HCT116 (cell line): ENCODE data around the gene CCDC197. TPM values are rescaled to one million over a fixed set of nuclear protein-coding genes. Genes with fewer than 3 reads are reported as not detected.

Experiments
- ATAC-seq: fragments of 200-7000 bp; cut with Tn5 transposase; 2 replicates; pipeline ENCODE4 v1.9.1; 2020; ENCODE audit warnings: mild to moderate bottlenecking, moderate library complexity
- BruUV-seq: library from RNA; stranded (reverse); fragments of 400-500 nt; replicated peaks from 2 replicates; lab custom pipeline; 2021; lab: Mats Ljungman, UMichigan
- CTCF ChIA-PET: fragments of 300-600 bp; sonication (Branson Sonifier 250); formaldehyde crosslinking; loops from one replicate; lab custom pipeline; 2021; ENCODE audit warnings: antibody characterized with exemption; lab: Charles Lee
- POLR2A ChIA-PET: fragments of 300-600, 350-600 bp; sonication (Branson Sonifier 250); formaldehyde crosslinking; loops from one replicate; lab custom pipeline; 2021; ENCODE audit warnings: antibody characterized with exemption; lab: Charles Lee
- RAD21 ChIA-PET, 2 experiments: fragments of 300-600 bp; sonication (Branson Sonifier 250); formaldehyde crosslinking; loops; one replicate each; lab custom pipeline; 2023; ENCODE audit warnings: low total read pairs in 2 of 2; ENCODE audit not compliant: uncharacterized antibody in 2 of 2, unreplicated experiment in 2 of 2, low non-redundant PET in 1 of 2; lab: Charles Lee
- DNase-seq: peaks from one replicate; pipeline ENCODE4 v3.0.0-alpha.2; 2010; ENCODE audit warnings: low read depth, low spot score
- H2AFZ ChIP-seq: fragments of 200-600 bp; shearing (Covaris generic), sonication (generic); 2 replicates; pipeline ENCODE4 v1.6.1; 2017; ENCODE audit warnings: low read depth, mixed run types, mixed read lengths, antibody characterized with exemption, low read length; ENCODE audit not compliant: poor library complexity, severe bottlenecking
- H3K27ac ChIP-seq: 2 replicates; pipeline ENCODE4 v1.5.1; 2012; ENCODE audit warnings: low read depth, low read length
- H3K27me3 ChIP-seq: fragments of 200-600 bp; sonication (generic); 2 replicates; pipeline ENCODE4 v1.6.1; 2016; ENCODE audit warnings: mixed run types, low read length, mixed read lengths; ENCODE audit not compliant: insufficient read depth
- H3K36me3 ChIP-seq, 2 experiments: fragments of 200-500 bp in 1 of 2; fragments of 200-600 bp in 1 of 2; sonication (Bioruptor generic) in 1 of 2; sonication (generic) in 1 of 2; 2 replicates each; pipeline versions ENCODE4 v1.5.1 to v1.6.1; 2014 to 2016; ENCODE audit warnings: low read length in 2 of 2, inconsistent platforms in 1 of 2, mixed read lengths in 1 of 2, mixed run types in 1 of 2; ENCODE audit not compliant: insufficient read depth in 2 of 2, control insufficient read depth in 1 of 2
- H3K4me1 ChIP-seq, 2 experiments: fragments of 200-600 bp in 1 of 2; sonication (generic) in 1 of 2; 2 replicates each; pipeline versions ENCODE4 v1.5.1 to v1.6.1; 2012 to 2017; ENCODE audit warnings: low read length in 2 of 2, inconsistent platforms in 1 of 2, mild to moderate bottlenecking in 1 of 2, mixed read lengths in 1 of 2, mixed run types in 1 of 2, moderate library complexity in 1 of 2; ENCODE audit not compliant: insufficient read depth in 2 of 2, control insufficient read depth in 1 of 2
- H3K4me2 ChIP-seq: fragments of 200-600 bp; sonication (generic); 2 replicates; pipeline ENCODE4 v1.6.1; 2017; ENCODE audit warnings: mixed run types, low read length, mixed read lengths
- H3K4me3 ChIP-seq, 2 experiments: fragments of 200-600 bp in 1 of 2; sonication (generic) in 1 of 2; replicated peaks in 1 of 2; 2 replicates each; pipeline ENCODE4 v1.5.1; 2011 to 2016; ENCODE audit warnings: low read length in 2 of 2, control low read depth in 1 of 2, low read depth in 1 of 2, mild to moderate bottlenecking in 1 of 2, mixed read lengths in 1 of 2, mixed run types in 1 of 2
- H3K79me2 ChIP-seq: fragments of 200-600 bp; sonication (generic); 2 replicates; pipeline ENCODE4 v1.6.1; 2017; ENCODE audit warnings: mild to moderate bottlenecking, mixed run types, low read length, moderate library complexity, mixed read lengths; ENCODE audit not compliant: insufficient read depth
- H3K9ac ChIP-seq: fragments of 200-600 bp; sonication (generic); 2 replicates; pipeline ENCODE4 v1.6.1; 2016; ENCODE audit warnings: low read length, mixed read lengths
- H3K9me2 ChIP-seq: fragments of 200-600 bp; sonication (generic), shearing (Covaris generic); 2 replicates; pipeline ENCODE4 v1.6.1; 2017; ENCODE audit warnings: mixed run types, mild to moderate bottlenecking, moderate library complexity; ENCODE audit not compliant: insufficient read depth
- H3K9me3 ChIP-seq, 2 experiments: fragments of 200-500 bp in 1 of 2; fragments of 200-600 bp in 1 of 2; sonication (Bioruptor generic) in 1 of 2; sonication (generic) in 1 of 2; 2 replicates each; pipeline ENCODE4 v1.6.1; 2014 to 2017; ENCODE audit warnings: low read length in 2 of 2, mixed read lengths in 2 of 2, inconsistent platforms in 1 of 2, low read depth in 1 of 2, mild to moderate bottlenecking in 1 of 2, mixed run types in 1 of 2, moderate library complexity in 1 of 2; ENCODE audit not compliant: control insufficient read depth in 1 of 2, insufficient read depth in 1 of 2
- H4K20me1 ChIP-seq: fragments of 200-600 bp; sonication (generic), shearing (Covaris generic); 2 replicates; pipeline ENCODE4 v1.6.1; 2017; ENCODE audit warnings: mixed run types, mild to moderate bottlenecking, moderate library complexity; ENCODE audit not compliant: insufficient read depth
- CEBPB ChIP-seq: IDR thresholded peaks from 2 replicates; pipeline ENCODE4 v1.6.1; 2012; ENCODE audit warnings: low read depth
- FOSL1 ChIP-seq: IDR thresholded peaks from 2 replicates; pipeline ENCODE4 v1.6.1; 2012; ENCODE audit warnings: low read depth
- JUND ChIP-seq: IDR thresholded peaks from 2 replicates; pipeline ENCODE4 v1.6.1; 2012
- POLR2A ChIP-seq: IDR thresholded peaks from 2 replicates; pipeline ENCODE4 v1.7.0; 2011; ENCODE audit warnings: borderline replicate concordance; ENCODE audit not compliant: insufficient read depth, insufficient read length; ENCODE audit errors: extremely low read depth
- RAD21 ChIP-seq: IDR thresholded peaks from 2 replicates; pipeline ENCODE4 v1.6.1; 2012; ENCODE audit warnings: low read depth, mild to moderate bottlenecking
- TCF7L2 ChIP-seq: IDR thresholded peaks from 2 replicates; pipeline ENCODE4 v1.7.0; 2011; ENCODE audit warnings: borderline replicate concordance, inconsistent platforms; ENCODE audit not compliant: insufficient read depth, insufficient read length; ENCODE audit errors: extremely low read depth
- ZNF274 ChIP-seq: fragments of 200-500 bp; sonication (Bioruptor generic); IDR thresholded peaks from 2 replicates; pipeline ENCODE4 v1.6.1; 2014; ENCODE audit warnings: mild to moderate bottlenecking, low read depth, low read length, inconsistent platforms
- intact Hi-C: fragments of 100-400 bp; cut with micrococcal nuclease; formaldehyde crosslinking; loops from 2 replicates; pipeline ENCODE4 v1.10.0; 2022
- total RNA-seq: library from RNA; stranded (reverse); gene quantifications from one replicate; pipeline ENCODE4 v1.2.1, GENCODE V29; 2021; ENCODE audit not compliant: unreplicated experiment

The CCDC197 gene
- total RNA-seq, 1 experiment from 2014 or later = not detected

DNA sequence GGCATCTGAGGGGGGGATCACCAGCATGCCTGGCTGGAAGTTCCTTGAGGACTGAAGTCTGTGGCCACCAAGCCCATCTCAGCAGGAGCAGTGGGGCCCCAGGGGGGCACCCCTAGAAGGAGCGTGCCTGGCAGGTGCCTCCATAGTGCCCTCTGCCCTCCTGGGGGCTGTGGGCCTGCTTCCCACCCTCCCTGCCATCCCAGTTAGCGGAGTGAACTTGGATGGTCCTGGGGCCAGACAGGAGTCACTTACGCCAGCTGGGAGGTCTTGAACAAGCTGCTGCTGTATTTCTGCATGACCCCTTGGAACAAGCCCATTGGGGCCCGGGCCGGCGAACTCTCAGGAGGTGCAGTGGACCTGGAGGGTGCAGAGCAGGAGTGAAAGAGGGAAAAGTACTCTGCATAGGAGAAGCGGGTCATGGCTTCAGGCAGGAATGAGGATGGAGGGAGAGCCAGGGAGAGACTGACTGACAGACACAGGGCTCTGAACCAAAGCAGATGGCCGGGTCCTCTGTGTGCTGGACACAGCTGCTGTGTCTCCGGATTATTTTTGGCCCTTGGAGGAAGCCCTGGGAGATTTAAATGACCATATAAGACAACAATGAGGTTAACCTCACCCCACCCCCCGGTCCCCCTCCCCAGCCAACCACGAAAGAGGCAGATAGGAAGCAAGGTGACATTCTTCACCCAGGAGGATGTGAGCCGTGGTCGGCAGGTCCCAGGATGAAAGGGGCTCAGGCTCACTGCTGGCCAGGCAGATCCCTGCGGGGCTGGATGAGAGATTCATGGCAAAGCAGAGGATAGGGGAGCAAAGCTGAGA, 40.4 kb upstream of the CCDC197 start:
- DNase-seq (no peak), ATAC-seq (no peak)
- no peaks in the 10 kb centered on the region for H3K27me3 ChIP-seq
- no peaks in the 10 kb centered on the region for H3K79me2 ChIP-seq
- no peaks in the 10 kb centered on the region for H4K20me1 ChIP-seq
- BruUV-seq = no TSS peak
- peaks cover 29 to 93% of the 10 kb centered on the region in 2 experiments for H3K4me1 ChIP-seq
- H3K9ac ChIP-seq = no peak overlapping the region
- intact Hi-C loops = no loop called here
- no peak overlapping the region for H3K4me3 ChIP-seq
- H3K36me3 ChIP-seq = no peaks in the 10 kb centered on the region
- no peak for TF ChIP-seq JUND
- no peak for TF ChIP-seq ZNF274
- TF ChIP-seq FOSL1 = no peak
- TF ChIP-seq RAD21 = no peak
- no peaks in the 10 kb centered on the region for H3K9me3 ChIP-seq
- ChIA-PET RAD21 (no interaction called here), POLR2A (no interaction called here), CTCF (interaction anchor here (1.0 kb wide), 1 partner anchor 17 kb away, joined by 3 read pairs; no protein-coding TSS in a partner anchor)
- no peak overlapping the region for H3K27ac ChIP-seq
- no peaks in the 10 kb centered on the region for H3K9me2 ChIP-seq
- H3K4me2 ChIP-seq = peak overlapping the region; percentile 24; the same call in 1 of the 2 replicates
- no peak overlapping the region for H2AFZ ChIP-seq

DNA sequence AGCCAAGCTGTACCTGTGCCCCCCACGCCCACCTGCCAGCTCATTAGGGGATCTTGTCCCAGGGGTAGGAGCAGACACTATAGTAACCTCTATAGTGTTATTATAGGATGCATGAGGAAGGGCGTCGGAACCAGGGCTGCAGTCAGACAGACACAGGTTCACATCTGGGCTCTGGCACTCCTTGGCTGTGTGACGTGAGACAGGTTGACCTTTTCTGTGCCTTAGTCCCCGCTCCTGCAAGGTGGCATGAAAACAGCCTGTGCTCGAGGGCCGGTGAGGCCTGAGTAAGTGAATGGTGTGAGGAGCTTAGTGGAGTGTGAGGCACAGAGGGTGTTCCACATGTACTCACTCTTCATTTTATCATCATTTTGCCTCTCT, 39.8 kb upstream of the CCDC197 start:
- BruUV-seq = no TSS peak
- intact Hi-C loops = no loop called here
- Histone ChIP-seq H3K9me2 (no peaks in the 10 kb centered on the region), H3K9ac (no peak overlapping the region), H3K9me3 (no peaks in the 10 kb centered on the region), H2AFZ (no peak overlapping the region), H3K27ac (no peak overlapping the region), H4K20me1 (no peaks in the 10 kb centered on the region), H3K4me2 (peak overlapping the region; percentile 24; the same call in 1 of the 2 replicates), H3K4me3 (no peak overlapping the region), H3K36me3 (no peaks in the 10 kb centered on the region), H3K27me3 (no peaks in the 10 kb centered on the region), H3K4me1 (peaks cover 24 to 87% of the 10 kb centered on the region in 2 experiments), H3K79me2 (no peaks in the 10 kb centered on the region)
- no peak for DNase-seq
- CTCF ChIA-PET = interaction anchor here (1.0 kb wide), 1 partner anchor 18 kb away, joined by 3 read pairs; no protein-coding TSS in a partner anchor
- no peak for ATAC-seq
- POLR2A ChIA-PET = no interaction called here
- TF ChIP-seq ZNF274 = no peak
- TF ChIP-seq TCF7L2 = no peak
- no peak for TF ChIP-seq JUND
- no peak for TF ChIP-seq RAD21
- no peak for TF ChIP-seq CEBPB
- TF ChIP-seq POLR2A = no peak
- RAD21 ChIA-PET = no interaction called here
